CD4-positive, alpha-beta T cell treated with Interleukin-21 for 1 hour (primary cell): ENCODE results near the gene GAGE12E.
"Not testable (repeated sequence)": the region's sequence is repeated elsewhere in the genome, so short reads cannot be mapped to it uniquely, and the experiment has no call there.

ENCODE experiments used
- DNase-seq: peaks from one replicate; pipeline ENCODE4 v3.0.0-alpha.2; 2020

GAGE12E gene, protein sequence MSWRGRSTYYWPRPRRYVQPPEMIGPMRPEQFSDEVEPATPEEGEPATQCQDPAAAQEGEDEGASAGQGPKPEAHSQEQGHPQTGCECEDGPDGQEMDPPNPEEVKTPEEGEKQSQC

GRCh38 chrX:49550989-49551388, at the start of gene GAGE12E:
TSS of gene GAGE12E (plus strand) at chrX:49551289. CDS start at chrX:49552444, 1,155 bp downstream.
- DNase-seq = not testable (repeated sequence)

DNA sequence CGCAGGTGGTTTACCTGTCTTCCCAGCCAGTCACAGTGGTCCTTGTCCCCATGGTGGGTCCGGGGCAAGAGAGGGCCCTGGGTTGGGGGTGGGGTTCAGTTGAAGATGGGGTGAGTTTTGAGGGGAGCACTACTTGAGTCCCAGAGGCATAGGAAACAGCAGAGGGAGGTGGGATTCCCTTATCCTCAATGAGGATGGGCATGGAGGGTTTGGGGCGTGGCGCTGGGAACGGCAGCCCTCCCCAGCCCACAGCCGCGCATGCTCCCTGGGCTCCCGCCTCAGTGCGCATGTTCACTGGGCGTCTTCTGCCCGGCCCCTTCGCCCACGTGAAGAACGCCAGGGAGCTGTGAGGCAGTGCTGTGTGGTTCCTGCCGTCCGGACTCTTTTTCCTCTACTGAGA, 19.2 kb upstream of the GAGE12E start, which contains the start of gene GAGE12C:
TSS of gene GAGE12C (plus strand) at position 301 of the 400 bp plus-strand sequence. CDS start 1,155 bp downstream, outside the sequence.
- DNase-seq = not testable (repeated sequence)

GRCh38 chrX:49541433-49541832, 9.7 kb upstream of the GAGE12E start, which contains the start of gene GAGE12D:
TSS of gene GAGE12D (plus strand) at chrX:49541733. CDS start at chrX:49542888, 1,155 bp downstream.
- not testable (repeated sequence) for DNase-seq

DNA sequence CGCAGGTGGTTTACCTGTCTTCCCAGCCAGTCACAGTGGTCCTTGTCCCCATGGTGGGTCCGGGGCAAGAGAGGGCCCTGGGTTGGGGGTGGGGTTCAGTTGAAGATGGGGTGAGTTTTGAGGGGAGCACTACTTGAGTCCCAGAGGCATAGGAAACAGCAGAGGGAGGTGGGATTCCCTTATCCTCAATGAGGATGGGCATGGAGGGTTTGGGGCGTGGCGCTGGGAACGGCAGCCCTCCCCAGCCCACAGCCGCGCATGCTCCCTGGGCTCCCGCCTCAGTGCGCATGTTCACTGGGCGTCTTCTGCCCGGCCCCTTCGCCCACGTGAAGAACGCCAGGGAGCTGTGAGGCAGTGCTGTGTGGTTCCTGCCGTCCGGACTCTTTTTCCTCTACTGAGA, 9.5 kb downstream of the GAGE12E start, which contains the start of gene GAGE12F:
TSS of gene GAGE12F (plus strand) at position 301 of the 400 bp plus-strand sequence. CDS start 1,155 bp downstream, outside the sequence.
- not testable (repeated sequence) for DNase-seq

DNA sequence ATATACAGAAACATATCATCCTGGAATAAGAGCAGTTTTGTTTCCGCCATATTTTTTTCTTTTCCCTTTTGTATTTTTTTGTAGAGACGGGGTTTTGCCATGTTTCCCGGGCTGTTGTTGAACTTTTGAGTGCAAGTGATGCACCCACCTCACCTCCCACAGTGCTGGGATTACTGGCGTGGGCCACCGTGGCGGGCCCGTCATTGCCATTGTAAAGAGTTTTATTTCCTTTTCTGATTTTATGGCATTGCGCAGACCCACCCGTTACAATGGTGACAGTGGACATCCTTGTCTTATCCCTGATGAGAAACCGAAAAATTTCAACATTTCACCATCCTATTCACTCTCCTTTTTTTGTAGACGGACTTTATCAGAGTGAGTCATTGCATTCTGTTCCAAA, 17.6 kb downstream of the GAGE12E start:
- not testable (repeated sequence) for DNase-seq

- DNase-seq = not testable (repeated sequence)
These were observed 18.1 kb downstream of the GAGE12E start for GRCh38 chrX:49569152-49569551.

DNA sequence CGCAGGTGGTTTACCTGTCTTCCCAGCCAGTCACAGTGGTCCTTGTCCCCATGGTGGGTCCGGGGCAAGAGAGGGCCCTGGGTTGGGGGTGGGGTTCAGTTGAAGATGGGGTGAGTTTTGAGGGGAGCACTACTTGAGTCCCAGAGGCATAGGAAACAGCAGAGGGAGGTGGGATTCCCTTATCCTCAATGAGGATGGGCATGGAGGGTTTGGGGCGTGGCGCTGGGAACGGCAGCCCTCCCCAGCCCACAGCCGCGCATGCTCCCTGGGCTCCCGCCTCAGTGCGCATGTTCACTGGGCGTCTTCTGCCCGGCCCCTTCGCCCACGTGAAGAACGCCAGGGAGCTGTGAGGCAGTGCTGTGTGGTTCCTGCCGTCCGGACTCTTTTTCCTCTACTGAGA, 19.0 kb downstream of the GAGE12E start, which contains the start of gene GAGE12G:
TSS of gene GAGE12G (plus strand) at position 301 of the 400 bp plus-strand sequence. CDS start 1,155 bp downstream, outside the sequence.
- not testable (repeated sequence) for DNase-seq

- DNase-seq = not testable (repeated sequence)
These were observed 28.6 kb downstream of the GAGE12E start, which contains the start of gene GAGE12H for GRCh38 chrX:49579649-49580048. TSS of gene GAGE12H (plus strand) at chrX:49579949. CDS start at chrX:49581104, 1,155 bp downstream.

GRCh38 chrX:49589196-49589595, 38.1 kb downstream of the GAGE12E start, which contains the start of gene GAGE2A:
TSS of gene GAGE2A (plus strand) at chrX:49589496. CDS start at chrX:49590651, 1,155 bp downstream.
- DNase-seq = not testable (repeated sequence)

- DNase-seq = not testable (repeated sequence)
These were observed 38.8 kb downstream of the GAGE12E start for GRCh38 chrX:49589769-49590478.

GRCh38 chrX:49590488-49590887, 39.4 kb downstream of the GAGE12E start:
- not testable (repeated sequence) for DNase-seq

GRCh38 chrX:49598720-49599119, 47.6 kb downstream of the GAGE12E start, which contains the start of gene GAGE1:
TSS of gene GAGE1 (plus strand) at chrX:49599020. CDS start at chrX:49600175, 1,155 bp downstream.
- not testable (repeated sequence) for DNase-seq
